ENCODE data around the gene FBXL7. TPM values are rescaled to one million over a fixed set of nuclear protein-coding genes. Genes with fewer than 3 reads are reported as not detected.

FBXL7 gene
- total RNA-seq, 1 donor from 2014 or later, result 30.4 TPM

DNA sequence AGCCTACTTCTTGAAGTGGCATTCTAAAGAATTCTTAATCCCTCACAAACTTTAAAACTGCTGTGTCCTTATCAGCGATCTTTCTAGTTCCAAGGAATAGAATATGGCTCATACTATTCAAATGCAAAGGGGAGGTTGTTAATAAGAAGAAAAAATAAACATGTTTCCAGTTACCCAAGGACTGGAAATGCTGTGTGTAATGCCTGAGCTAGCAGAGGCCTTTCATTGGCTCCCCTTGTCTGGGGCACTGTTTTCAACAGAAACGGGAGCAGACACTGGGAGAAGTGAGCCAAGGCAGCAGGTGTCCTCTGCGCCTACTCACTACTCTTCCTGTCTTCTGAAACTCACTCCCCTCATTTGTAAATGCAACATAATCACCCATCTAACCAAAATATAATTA is 426.6 kb downstream of the FBXL7 start:
- Histone ChIP-seq H3K36me3 (peaks cover 0 to 12% of the 10 kb centered on the region in 2 donors), H3K27me3 (no peaks in the 10 kb centered on the region), H3K9me3 (no peaks in the 10 kb centered on the region), H3K4me1 (no peaks in the 10 kb centered on the region), H3K4me3 (no peak overlapping the region), H3K27ac (no peak overlapping the region)
- DNase-seq (ENCODE audit: low spot score in 2 of 2), result no peak
- TF ChIP-seq, protein P1, sequence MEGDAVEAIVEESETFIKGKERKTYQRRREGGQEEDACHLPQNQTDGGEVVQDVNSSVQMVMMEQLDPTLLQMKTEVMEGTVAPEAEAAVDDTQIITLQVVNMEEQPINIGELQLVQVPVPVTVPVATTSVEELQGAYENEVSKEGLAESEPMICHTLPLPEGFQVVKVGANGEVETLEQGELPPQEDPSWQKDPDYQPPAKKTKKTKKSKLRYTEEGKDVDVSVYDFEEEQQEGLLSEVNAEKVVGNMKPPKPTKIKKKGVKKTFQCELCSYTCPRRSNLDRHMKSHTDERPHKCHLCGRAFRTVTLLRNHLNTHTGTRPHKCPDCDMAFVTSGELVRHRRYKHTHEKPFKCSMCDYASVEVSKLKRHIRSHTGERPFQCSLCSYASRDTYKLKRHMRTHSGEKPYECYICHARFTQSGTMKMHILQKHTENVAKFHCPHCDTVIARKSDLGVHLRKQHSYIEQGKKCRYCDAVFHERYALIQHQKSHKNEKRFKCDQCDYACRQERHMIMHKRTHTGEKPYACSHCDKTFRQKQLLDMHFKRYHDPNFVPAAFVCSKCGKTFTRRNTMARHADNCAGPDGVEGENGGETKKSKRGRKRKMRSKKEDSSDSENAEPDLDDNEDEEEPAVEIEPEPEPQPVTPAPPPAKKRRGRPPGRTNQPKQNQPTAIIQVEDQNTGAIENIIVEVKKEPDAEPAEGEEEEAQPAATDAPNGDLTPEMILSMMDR (IDR thresholded peaks at IDR 0.05), result no peak
- intact Hi-C loops (cut with DNase I), result no loop called here

DNA sequence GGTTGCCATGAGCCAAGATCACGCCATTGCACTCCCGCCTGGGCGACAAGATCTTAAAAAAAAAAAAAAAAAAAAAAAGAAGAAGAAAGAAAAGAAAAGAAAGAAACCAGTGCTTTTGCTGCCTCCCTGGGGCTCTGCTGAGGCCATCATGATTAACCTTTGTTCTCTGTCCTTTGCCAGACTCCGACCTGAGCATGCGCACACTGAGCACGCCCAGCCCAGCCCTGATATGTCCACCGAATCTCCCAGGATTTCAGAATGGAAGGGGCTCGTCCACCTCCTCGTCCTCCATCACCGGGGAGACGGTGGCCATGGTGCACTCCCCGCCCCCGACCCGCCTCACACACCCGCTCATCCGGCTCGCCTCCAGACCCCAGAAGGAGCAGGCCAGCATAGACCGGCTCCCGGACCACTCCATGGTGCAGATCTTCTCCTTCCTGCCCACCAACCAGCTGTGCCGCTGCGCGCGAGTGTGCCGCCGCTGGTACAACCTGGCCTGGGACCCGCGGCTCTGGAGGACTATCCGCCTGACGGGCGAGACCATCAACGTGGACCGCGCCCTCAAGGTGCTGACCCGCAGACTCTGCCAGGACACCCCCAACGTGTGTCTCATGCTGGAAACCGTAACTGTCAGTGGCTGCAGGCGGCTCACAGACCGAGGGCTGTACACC is 427.9 kb downstream of the FBXL7 start:
- TF ChIP-seq, protein P1 (IDR thresholded peaks at IDR 0.05), result no peak
- peaks cover 0 to 12% of the 10 kb centered on the region in 2 donors for H3K36me3 ChIP-seq
- no peak overlapping the region for H3K27ac ChIP-seq
- intact Hi-C loops (cut with DNase I), result no loop called here
- no peaks in the 10 kb centered on the region for H3K27me3 ChIP-seq
- no peak for DNase-seq (ENCODE audit: low spot score in 2 of 2)
- H3K4me1 ChIP-seq, result no peaks in the 10 kb centered on the region
- no peak overlapping the region for H3K4me3 ChIP-seq
- H3K9me3 ChIP-seq, result no peaks in the 10 kb centered on the region

DNA sequence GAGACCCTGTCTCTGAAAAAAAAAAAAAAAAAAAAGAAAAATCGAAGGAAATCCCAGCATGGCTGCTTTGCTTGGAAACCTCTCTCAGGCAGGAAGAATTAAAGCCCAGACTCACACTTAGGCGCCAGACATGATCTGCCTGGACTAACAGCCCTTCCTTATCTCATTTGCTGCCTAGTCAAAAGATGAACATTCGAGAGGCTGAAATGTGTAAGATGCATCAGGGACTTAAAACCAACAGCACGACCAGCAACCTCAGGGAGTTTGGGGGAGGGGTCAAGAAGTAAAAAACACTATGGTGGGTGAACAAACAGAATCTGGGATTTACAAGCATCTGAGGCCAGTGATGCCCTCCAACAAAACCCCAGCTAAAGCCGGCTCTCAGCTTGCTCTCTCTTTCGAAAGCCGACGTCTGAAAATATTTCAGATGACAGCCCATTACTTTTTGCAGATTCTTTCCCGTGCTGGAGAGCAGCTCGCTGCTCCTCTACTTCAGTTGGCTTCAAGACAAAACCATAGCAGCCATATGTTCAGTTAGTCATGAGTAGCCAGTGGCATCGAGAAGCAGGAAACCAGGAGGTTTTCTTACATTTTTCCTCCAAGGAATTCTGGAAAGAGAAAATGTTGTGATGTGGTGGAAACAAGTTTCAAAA is 429.8 kb downstream of the FBXL7 start:
- H3K27me3 ChIP-seq, result no peaks in the 10 kb centered on the region
- intact Hi-C loops (cut with DNase I), result no loop called here
- H3K9me3 ChIP-seq, result no peaks in the 10 kb centered on the region
- no peak for DNase-seq (ENCODE audit: low spot score in 2 of 2)
- H3K4me3 ChIP-seq, result no peak overlapping the region
- H3K27ac ChIP-seq, result no peak overlapping the region
- peaks cover 0 to 12% of the 10 kb centered on the region in 2 donors for H3K36me3 ChIP-seq
- no peaks in the 10 kb centered on the region for H3K4me1 ChIP-seq
- TF ChIP-seq, protein P1 (IDR thresholded peaks at IDR 0.05), result no peak

DNA sequence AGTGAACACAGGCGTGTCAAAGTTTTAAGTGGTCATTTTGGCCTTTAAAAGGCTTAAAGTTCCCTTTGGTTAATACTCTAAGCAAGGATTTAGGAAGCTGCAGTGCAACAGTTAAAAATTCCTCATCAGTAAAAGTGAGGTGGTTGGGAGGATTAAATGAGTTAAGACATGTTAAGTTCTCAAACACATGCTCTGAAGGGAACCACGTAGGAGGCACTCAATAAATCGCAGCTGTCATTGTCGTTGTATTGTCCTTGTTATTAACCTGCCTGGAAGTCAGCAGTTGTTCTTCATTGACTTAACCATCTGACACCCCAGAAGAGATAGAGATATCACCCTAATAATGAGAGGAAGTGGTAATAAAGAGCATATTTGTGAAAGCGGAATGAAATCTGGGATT is 432.1 kb downstream of the FBXL7 start:
- intact Hi-C loops (cut with DNase I), result no loop called here
- Histone ChIP-seq H3K4me1 (no peaks in the 10 kb centered on the region), H3K27ac (no peak overlapping the region), H3K36me3 (peaks cover 10 to 29% of the 10 kb centered on the region in 2 donors), H3K9me3 (no peaks in the 10 kb centered on the region), H3K4me3 (no peak overlapping the region), H3K27me3 (no peaks in the 10 kb centered on the region)
- no peak for DNase-seq (ENCODE audit: low spot score in 2 of 2)
- TF ChIP-seq, protein P1 (IDR thresholded peaks at IDR 0.05), result no peak

DNA sequence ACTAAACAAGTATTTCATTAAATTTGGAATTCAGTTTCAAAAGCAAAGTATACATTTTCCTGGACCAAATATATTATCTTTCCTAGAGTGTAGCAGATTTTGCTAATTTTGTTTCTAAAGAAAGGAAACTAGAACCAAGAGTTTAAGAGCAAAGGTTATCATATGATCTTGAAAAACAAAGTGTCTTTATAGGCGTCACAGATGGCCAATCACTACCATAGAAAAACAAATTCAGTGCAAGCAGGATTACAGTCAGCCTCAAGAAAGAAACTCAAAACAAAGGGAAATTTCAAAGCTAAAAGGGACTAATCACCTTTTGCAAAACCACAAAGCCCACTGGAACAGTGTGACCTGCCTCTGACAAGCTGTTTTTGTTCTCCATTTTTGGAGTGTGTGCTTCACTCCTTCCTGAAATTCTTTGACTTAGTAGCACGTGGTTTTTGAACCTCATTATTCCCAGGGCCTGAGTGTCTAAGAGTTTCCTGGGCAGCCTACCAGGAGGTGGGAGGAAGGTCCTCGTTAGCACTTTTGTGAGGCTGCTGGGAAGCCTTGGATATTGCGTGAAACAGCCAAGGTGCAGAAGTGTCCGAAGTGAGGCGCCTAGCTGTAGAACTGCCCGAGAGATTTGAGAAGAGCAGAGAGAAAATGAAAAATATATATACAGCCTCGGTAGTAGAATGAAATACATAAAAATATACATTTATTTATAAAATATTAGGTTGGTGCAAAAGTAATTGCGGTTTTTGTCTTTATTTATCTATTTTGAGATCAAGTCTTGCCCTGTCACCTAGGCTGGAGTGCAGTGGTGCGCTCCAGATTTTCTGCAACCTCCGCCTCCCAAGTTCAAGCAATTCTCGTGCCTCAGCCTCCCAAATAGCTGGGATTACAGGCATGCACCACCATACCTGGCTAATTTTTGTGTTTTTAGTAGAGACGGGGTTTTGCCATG is 433.6 kb downstream of the FBXL7 start:
- Histone ChIP-seq H3K4me1 (no peaks in the 10 kb centered on the region), H3K36me3 (peaks cover 12 to 37% of the 10 kb centered on the region in 2 donors), H3K9me3 (no peaks in the 10 kb centered on the region), H3K4me3 (no peak overlapping the region), H3K27me3 (no peaks in the 10 kb centered on the region), H3K27ac (no peak overlapping the region)
- intact Hi-C loops (cut with DNase I), result no loop called here
- no peak for DNase-seq (ENCODE audit: low spot score in 2 of 2)
- TF ChIP-seq, protein P1 (IDR thresholded peaks at IDR 0.05), result no peak

All from ascending aorta (tissue), 2 donors.